ENCODE measurements around the gene DUSP1. TPM values are rescaled to one million over a fixed set of nuclear protein-coding genes. Genes with fewer than 3 reads are reported as not detected.
A peak's percentile ranks its signal among the peaks of the same experiment; 100 is the strongest.

Gene DUSP1
- total RNA-seq, 1 experiment from 2014 or later: 16.6 TPM

DNA sequence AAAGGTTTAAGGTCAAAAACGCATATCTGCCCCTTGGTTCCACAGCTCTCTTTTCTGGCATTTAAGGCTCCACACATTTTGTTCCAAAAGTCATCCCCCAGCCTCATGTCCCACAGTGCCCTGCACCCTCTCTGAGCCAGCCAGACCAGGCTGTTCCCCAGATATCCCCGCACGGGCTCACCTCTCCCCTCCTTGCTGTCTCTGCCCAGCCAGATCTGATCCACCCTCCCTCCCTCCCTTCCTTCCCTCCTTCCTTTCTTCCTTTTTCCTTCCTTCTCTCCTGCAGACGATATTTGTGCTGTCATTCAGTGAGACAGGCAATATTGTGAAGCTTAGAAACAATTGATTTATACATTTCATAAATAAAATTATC is 37.0 kb downstream of the DUSP1 start:
- H3K9ac ChIP-seq (ENCODE audit: low read length): no peak overlapping the region
- no peak for ATAC-seq
- POLR2A ChIA-PET: interaction anchor here (0.6 to 1.0 kb wide), 3 partner anchors 9 to 37 kb away, joined by 3 to 5 read pairs (median 4); partner anchors contain the start of gene DUSP1
- no peaks in the 10 kb centered on the region for H3K9me2 ChIP-seq (ENCODE audit: insufficient read depth)
- peaks cover 3 to 16% of the 10 kb centered on the region in 2 experiments; a peak in 3 of 4 replicates for H3K4me1 ChIP-seq (ENCODE audit: control insufficient read depth in 1 of 2, insufficient read depth in 2 of 2, low read length in 2 of 2)
- no peak for DNase-seq (ENCODE audit: low read depth, low spot score)
- intact Hi-C loops (cut with micrococcal nuclease): no loop called here
- no peaks in the 10 kb centered on the region for H3K27me3 ChIP-seq (ENCODE audit: insufficient read depth, low read length)
- H4K20me1 ChIP-seq (ENCODE audit: insufficient read depth): no peaks in the 10 kb centered on the region
- H3K4me2 ChIP-seq (ENCODE audit: low read length): no peak overlapping the region
- BruUV-seq (replicated peaks): no TSS peak
- H3K27ac ChIP-seq (ENCODE audit: low read depth, low read length): no peak overlapping the region
- no peak for TF ChIP-seq RAD21 (IDR thresholded peaks at IDR 0.05; ENCODE audit: low read depth)
- no peaks in the 10 kb centered on the region for H3K36me3 ChIP-seq (ENCODE audit: control insufficient read depth in 1 of 2, insufficient read depth in 2 of 2, low read length in 2 of 2)
- H2AFZ ChIP-seq (ENCODE audit: low read depth, low read length, poor library complexity, severe bottlenecking): no peak overlapping the region
- RAD21 ChIA-PET (ENCODE audit: low non-redundant PET in 1 of 2, low total read pairs in 2 of 2, uncharacterized antibody in 2 of 2, unreplicated experiment in 2 of 2): no interaction called here
- no peaks in the 10 kb centered on the region for H3K79me2 ChIP-seq (ENCODE audit: insufficient read depth, low read length)
- CTCF ChIA-PET: no interaction called here
- H3K9me3 ChIP-seq (ENCODE audit: control insufficient read depth in 1 of 2, insufficient read depth in 1 of 2, low read depth in 1 of 2, low read length in 2 of 2): no peaks in the 10 kb centered on the region
- H3K4me3 ChIP-seq (replicated peaks in 1 of 2; ENCODE audit: low read depth in 1 of 2, low read length in 2 of 2): no peak overlapping the region

GRCh38 chr5:172733131-172733973 is 37.6 kb downstream of the DUSP1 start:
- Histone ChIP-seq H3K79me2 (ENCODE audit: insufficient read depth, low read length) (no peaks in the 10 kb centered on the region), H2AFZ (ENCODE audit: low read depth, low read length, poor library complexity, severe bottlenecking) (peak overlapping the region; percentile 9), H3K27ac (ENCODE audit: low read depth, low read length) (no peak overlapping the region), H3K4me2 (ENCODE audit: low read length) (no peak overlapping the region), H3K36me3 (ENCODE audit: control insufficient read depth in 1 of 2, insufficient read depth in 2 of 2, low read length in 2 of 2) (no peaks in the 10 kb centered on the region), H3K9ac (ENCODE audit: low read length) (no peak overlapping the region), H3K9me2 (ENCODE audit: insufficient read depth) (no peaks in the 10 kb centered on the region), H3K27me3 (ENCODE audit: insufficient read depth, low read length) (no peaks in the 10 kb centered on the region), H3K4me3 (replicated peaks in 1 of 2; ENCODE audit: low read depth in 1 of 2, low read length in 2 of 2) (no peak overlapping the region), H3K9me3 (ENCODE audit: control insufficient read depth in 1 of 2, insufficient read depth in 1 of 2, low read depth in 1 of 2, low read length in 2 of 2) (no peaks in the 10 kb centered on the region), H3K4me1 (ENCODE audit: control insufficient read depth in 1 of 2, insufficient read depth in 2 of 2, low read length in 2 of 2) (peaks cover 3 to 16% of the 10 kb centered on the region in 2 experiments; a peak in 3 of 4 replicates), H4K20me1 (ENCODE audit: insufficient read depth) (no peaks in the 10 kb centered on the region)
- TF ChIP-seq MAX (IDR thresholded peaks at IDR 0.05) (no peak), SP1 (IDR thresholded peaks at IDR 0.05; ENCODE audit: low read depth) (no peak), REST (IDR thresholded peaks at IDR 0.05; ENCODE audit: low read depth) (no peak), EGR1 (IDR thresholded peaks at IDR 0.05; ENCODE audit: low read depth) (no peak), SRF (IDR thresholded peaks at IDR 0.05; ENCODE audit: low read depth) (no peak), CEBPB (IDR thresholded peaks at IDR 0.05; ENCODE audit: low read depth) (no peak), ZFX (IDR thresholded peaks at IDR 0.05) (no peak), JUND (IDR thresholded peaks at IDR 0.05) (no peak), ATF3 (IDR thresholded peaks at IDR 0.05) (no peak), EZH2 (IDR thresholded peaks at IDR 0.05) (no peak), RAD21 (IDR thresholded peaks at IDR 0.05; ENCODE audit: low read depth) (no peak), FOSL1 (IDR thresholded peaks at IDR 0.05; ENCODE audit: low read depth) (no peak), POLR2A (IDR thresholded peaks at IDR 0.05; ENCODE audit: borderline replicate concordance, extremely low read depth, insufficient read depth, insufficient read length) (no peak), POLR2AphosphoS5 (IDR thresholded peaks at IDR 0.05; ENCODE audit: low read depth, low read length) (no peak)
- ChIA-PET POLR2A (interaction anchor here (1.0 to 1.2 kb wide), 2 partner anchors 38 to 171 kb away, joined by 5 read pairs; partner anchors contain the start of gene DUSP1), CTCF (interaction anchor here (1.0 kb wide), 1 partner anchor 19 kb away, joined by 6 read pairs; no protein-coding TSS in a partner anchor), RAD21 (ENCODE audit: low non-redundant PET in 1 of 2, low total read pairs in 2 of 2, uncharacterized antibody in 2 of 2, unreplicated experiment in 2 of 2) (no interaction called here)
- intact Hi-C loops (cut with micrococcal nuclease): no loop called here
- no TSS peak for BruUV-seq (replicated peaks)
- DNase-seq (ENCODE audit: low read depth, low spot score) (no peak), ATAC-seq (no peak)

Data from HCT116 (cell line).